ENCODE data around the gene PI16. TPM values are rescaled to one million over a fixed set of nuclear protein-coding genes. Genes with fewer than 3 reads are reported as not detected.

PI16 gene
- total and polyA plus RNA-seq, 4 donors: 0.12 to 0.25 (median 0.24) TPM; not detected in 1

DNA sequence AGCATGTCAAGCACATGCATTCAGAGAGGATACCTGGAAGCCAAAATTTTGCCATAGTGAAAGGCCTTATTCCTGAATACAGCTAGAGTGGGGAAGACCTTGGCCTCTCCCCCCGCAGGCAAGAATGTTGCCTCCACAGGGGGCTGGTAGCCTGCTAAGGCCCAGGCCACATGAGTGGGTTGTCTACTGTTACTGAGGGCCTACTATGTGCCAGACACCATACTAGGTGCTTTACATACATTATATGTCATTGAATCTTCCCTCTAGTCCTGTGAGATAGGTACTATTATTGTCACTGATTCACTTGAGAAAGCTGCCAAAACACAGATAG, 642 bp upstream of the PI16 start:
- no peak overlapping the region for H3K4me3 ChIP-seq (ENCODE audit: low read depth in 1 of 3, low read length in 3 of 3)
- no peaks in the 10 kb centered on the region for H3K4me1 ChIP-seq (ENCODE audit: control insufficient read depth in 4 of 4, insufficient read depth in 4 of 4, low read length in 3 of 4)
- H3K9me3 ChIP-seq (ENCODE audit: control insufficient read depth in 4 of 4, low read length in 3 of 4): no peaks in the 10 kb centered on the region
- H3K36me3 ChIP-seq (ENCODE audit: control insufficient read depth in 4 of 4, insufficient read depth in 3 of 4, low read depth in 1 of 4, low read length in 3 of 4): no peaks in the 10 kb centered on the region
- no peak overlapping the region for H3K27ac ChIP-seq (ENCODE audit: low read depth in 1 of 2, low read length in 2 of 2)
- TF ChIP-seq JUND (IDR thresholded peaks at IDR 0.05): no peak
- TF ChIP-seq SP1 (IDR thresholded peaks at IDR 0.05): no peak
- no peak for TF ChIP-seq YY1 (IDR thresholded peaks at IDR 0.05)
- TF ChIP-seq ATF3 (IDR thresholded peaks at IDR 0.05): no peak
- no peak for TF ChIP-seq CTCF (IDR thresholded peaks at IDR 0.05; ENCODE audit: low read depth, low read length, missing input control)
- TF ChIP-seq NR2F2 (IDR thresholded peaks at IDR 0.05): no peak
- no peak for TF ChIP-seq EGR1 (IDR thresholded peaks at IDR 0.05; ENCODE audit: low read depth in 2 of 2)
- TF ChIP-seq TAF1 (conservative IDR thresholded peaks at IDR 0.05): no peak
- TF ChIP-seq HNF4A (conservative IDR thresholded peaks at IDR 0.05): no peak
- TF ChIP-seq, protein P1, sequence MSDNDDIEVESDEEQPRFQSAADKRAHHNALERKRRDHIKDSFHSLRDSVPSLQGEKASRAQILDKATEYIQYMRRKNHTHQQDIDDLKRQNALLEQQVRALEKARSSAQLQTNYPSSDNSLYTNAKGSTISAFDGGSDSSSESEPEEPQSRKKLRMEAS (IDR thresholded peaks at IDR 0.05): no peak
- no peak for DNase-seq (ENCODE audit: low spot score)
- no peaks in the 10 kb centered on the region for H3K27me3 ChIP-seq (ENCODE audit: control insufficient read depth in 4 of 4, insufficient read depth in 4 of 4, low read length in 3 of 4)
- H3K9ac ChIP-seq (ENCODE audit: low read depth in 1 of 2, low read length in 2 of 2): no peak overlapping the region
- 81% methylated on average over 1 of the region's 1 CpG for WGBS

- 67% methylated on average over 6 of the region's 6 CpGs for WGBS
- H3K9me3 ChIP-seq (ENCODE audit: control insufficient read depth in 4 of 4, low read length in 3 of 4): no peaks in the 10 kb centered on the region
- no peak overlapping the region for H3K9ac ChIP-seq (ENCODE audit: low read depth in 1 of 2, low read length in 2 of 2)
- TF ChIP-seq ZBTB33 (IDR thresholded peaks at IDR 0.05): no peak
- no peak for TF ChIP-seq GABPA (IDR thresholded peaks at IDR 0.05 in 1 of 2, conservative IDR thresholded peaks at IDR 0.05 in 1 of 2)
- no peaks in the 10 kb centered on the region for H3K36me3 ChIP-seq (ENCODE audit: control insufficient read depth in 4 of 4, insufficient read depth in 3 of 4, low read depth in 1 of 4, low read length in 3 of 4)
- no peaks in the 10 kb centered on the region for H3K27me3 ChIP-seq (ENCODE audit: control insufficient read depth in 4 of 4, insufficient read depth in 4 of 4, low read length in 3 of 4)
- H3K4me1 ChIP-seq (ENCODE audit: control insufficient read depth in 4 of 4, insufficient read depth in 4 of 4, low read length in 3 of 4): no peaks in the 10 kb centered on the region
- no peak for DNase-seq (ENCODE audit: low spot score)
- no peak overlapping the region for H3K4me3 ChIP-seq (ENCODE audit: low read depth in 1 of 3, low read length in 3 of 3)
- H3K27ac ChIP-seq (ENCODE audit: low read depth in 1 of 2, low read length in 2 of 2): no peak overlapping the region
These were observed 598 bp downstream of the PI16 start for GRCh38 chr6:36955136-36955535.

DNA sequence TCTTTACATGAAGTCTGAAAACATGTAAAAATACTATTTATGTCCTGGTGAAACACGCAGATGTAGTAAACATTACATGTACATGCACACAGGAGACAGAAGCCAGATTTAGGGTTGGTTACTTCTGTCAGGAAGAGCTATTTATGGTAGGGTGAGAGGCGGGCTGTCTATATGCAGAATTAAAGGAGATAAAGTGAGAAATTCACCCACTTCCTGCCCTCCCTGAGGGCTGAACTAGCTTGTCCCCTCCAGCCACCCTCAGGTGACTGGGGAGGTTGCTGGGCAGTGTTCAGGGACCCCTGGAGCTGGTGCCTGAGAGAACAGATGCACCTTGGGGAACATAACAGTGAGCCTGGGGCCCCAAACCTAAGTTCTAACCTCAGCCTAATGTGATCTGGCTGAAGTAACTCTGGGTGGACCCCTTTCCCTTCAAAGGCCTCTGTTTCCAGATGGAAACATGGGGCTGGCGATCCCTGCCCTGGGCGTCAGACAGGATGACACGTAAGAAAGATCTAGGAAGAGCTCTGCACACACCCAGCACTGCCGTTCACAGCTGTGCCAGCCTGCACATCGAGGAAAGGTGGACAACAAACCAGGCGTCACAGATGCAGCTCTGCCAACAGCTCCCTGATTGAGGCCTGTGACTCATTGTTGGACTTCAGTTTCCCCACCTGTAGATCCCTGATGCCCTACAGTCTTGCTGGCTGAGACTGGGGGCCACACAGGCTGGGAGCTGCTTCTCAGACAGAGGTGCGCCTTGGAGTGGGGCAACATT, 1.3 kb downstream of the PI16 start:
- H3K4me3 ChIP-seq (ENCODE audit: low read depth in 1 of 3, low read length in 3 of 3): no peak overlapping the region
- TF ChIP-seq, protein P1 (IDR thresholded peaks at IDR 0.05): no peak
- TF ChIP-seq ATF3 (IDR thresholded peaks at IDR 0.05): no peak
- no peak for TF ChIP-seq JUND (IDR thresholded peaks at IDR 0.05)
- no peak for TF ChIP-seq CTCF (IDR thresholded peaks at IDR 0.05; ENCODE audit: low read depth, low read length, missing input control)
- TF ChIP-seq YY1 (IDR thresholded peaks at IDR 0.05): no peak
- TF ChIP-seq FOXA1 (IDR thresholded peaks at IDR 0.05): no peak
- TF ChIP-seq HNF4G (IDR thresholded peaks at IDR 0.05): no peak
- no peak for TF ChIP-seq REST (IDR thresholded peaks at IDR 0.05)
- TF ChIP-seq TAF1 (conservative IDR thresholded peaks at IDR 0.05): no peak
- TF ChIP-seq EGR1 (IDR thresholded peaks at IDR 0.05; ENCODE audit: low read depth in 2 of 2): no peak

More for the DNA sequence above, 1.3 kb downstream of the PI16 start:
- Histone ChIP-seq H3K36me3 (ENCODE audit: control insufficient read depth in 4 of 4, insufficient read depth in 3 of 4, low read depth in 1 of 4, low read length in 3 of 4) (no peaks in the 10 kb centered on the region), H3K9me3 (ENCODE audit: control insufficient read depth in 4 of 4, low read length in 3 of 4) (no peaks in the 10 kb centered on the region), H3K27ac (ENCODE audit: low read depth in 1 of 2, low read length in 2 of 2) (no peak overlapping the region), H3K27me3 (ENCODE audit: control insufficient read depth in 4 of 4, insufficient read depth in 4 of 4, low read length in 3 of 4) (no peaks in the 10 kb centered on the region), H3K9ac (ENCODE audit: low read depth in 1 of 2, low read length in 2 of 2) (no peak overlapping the region), H3K4me1 (ENCODE audit: control insufficient read depth in 4 of 4, insufficient read depth in 4 of 4, low read length in 3 of 4) (no peaks in the 10 kb centered on the region)
- 83% methylated on average over 9 of the region's 9 CpGs for WGBS
- DNase-seq (ENCODE audit: low spot score): no peak
